WTC11 (cell line): Measurements from ENCODE around the gene PRR20A.

ENCODE experiments used
- CREM ChIP-seq: sonication (generic); formaldehyde crosslinking; IDR thresholded peaks from 2 replicates; pipeline ENCODE4 v1.8.1; 2022; ENCODE audit warnings: mild to moderate bottlenecking, missing genetic modification reagents, moderate library complexity
- JUN ChIP-seq: sonication (generic); formaldehyde crosslinking; IDR thresholded peaks from 2 replicates; pipeline ENCODE4 v1.8.0; 2023; ENCODE audit warnings: mild to moderate bottlenecking, missing genetic modification reagents
- NFYB ChIP-seq: sonication (generic); formaldehyde crosslinking; conservative IDR thresholded peaks from 2 replicates; pipeline ENCODE4 v1.8.0; 2022; ENCODE audit warnings: low read depth, missing genetic modification reagents
- TF ChIP-seq, protein P1 (sequence below): fragments of 200-600 bp; IDR thresholded peaks from 2 replicates; pipeline ENCODE4 v1.8.0; 2022; ENCODE audit warnings: antibody characterized with exemption

DNA sequence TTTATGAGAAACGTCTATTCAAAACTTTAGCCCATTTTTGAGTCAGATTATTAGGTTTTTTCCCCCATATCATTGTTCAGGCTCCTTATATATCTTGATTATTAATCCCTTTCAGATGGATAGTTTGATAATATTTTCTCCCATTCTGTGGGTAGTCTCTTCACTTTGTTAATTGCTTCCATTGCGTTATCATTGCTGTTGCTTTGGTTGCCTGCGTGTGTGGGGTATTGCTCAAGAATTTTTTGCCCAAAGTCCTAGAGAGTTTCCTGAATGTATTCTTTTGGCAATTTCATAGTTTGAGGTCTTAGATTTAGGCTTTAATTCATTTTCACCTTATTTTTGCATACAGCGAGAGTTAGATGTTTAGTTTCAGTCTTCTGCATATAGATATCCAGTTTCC lies 25.8 kb upstream of the PRR20A start:
- TF ChIP-seq CREM (CRISPR knock-in tag) (no peak), NFYB (no peak), JUN (CRISPR knock-in tag) (no peak)
- TF ChIP-seq, protein P1, sequence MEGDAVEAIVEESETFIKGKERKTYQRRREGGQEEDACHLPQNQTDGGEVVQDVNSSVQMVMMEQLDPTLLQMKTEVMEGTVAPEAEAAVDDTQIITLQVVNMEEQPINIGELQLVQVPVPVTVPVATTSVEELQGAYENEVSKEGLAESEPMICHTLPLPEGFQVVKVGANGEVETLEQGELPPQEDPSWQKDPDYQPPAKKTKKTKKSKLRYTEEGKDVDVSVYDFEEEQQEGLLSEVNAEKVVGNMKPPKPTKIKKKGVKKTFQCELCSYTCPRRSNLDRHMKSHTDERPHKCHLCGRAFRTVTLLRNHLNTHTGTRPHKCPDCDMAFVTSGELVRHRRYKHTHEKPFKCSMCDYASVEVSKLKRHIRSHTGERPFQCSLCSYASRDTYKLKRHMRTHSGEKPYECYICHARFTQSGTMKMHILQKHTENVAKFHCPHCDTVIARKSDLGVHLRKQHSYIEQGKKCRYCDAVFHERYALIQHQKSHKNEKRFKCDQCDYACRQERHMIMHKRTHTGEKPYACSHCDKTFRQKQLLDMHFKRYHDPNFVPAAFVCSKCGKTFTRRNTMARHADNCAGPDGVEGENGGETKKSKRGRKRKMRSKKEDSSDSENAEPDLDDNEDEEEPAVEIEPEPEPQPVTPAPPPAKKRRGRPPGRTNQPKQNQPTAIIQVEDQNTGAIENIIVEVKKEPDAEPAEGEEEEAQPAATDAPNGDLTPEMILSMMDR: no peak
